ENCODE measurements around the gene VPS26A.

- TF ChIP-seq CTCF (conservative IDR thresholded peaks at IDR 0.05 in 1 of 2, IDR thresholded peaks at IDR 0.05 in 1 of 2; ENCODE audit: extremely low read depth in 1 of 2, insufficient read depth in 1 of 2, low read depth in 1 of 2, low read length in 2 of 2) (no peak), EZH2 (IDR thresholded peaks at IDR 0.05; ENCODE audit: borderline replicate concordance, low read length) (no peak)
These were observed 91.6 kb downstream of the VPS26A start for GRCh38 chr10:69215405-69216171.
